PC-3 (cell line): Measurements from ENCODE around the gene NFIC. TPM values are rescaled to one million over a fixed set of nuclear protein-coding genes. Genes with fewer than 3 reads are reported as not detected.
"Not testable (repeated sequence)": the region's sequence is repeated elsewhere in the genome, so short reads cannot be mapped to it uniquely, and the experiment has no call there.

ENCODE experiments used
- ATAC-seq: fragments of 200-7000 bp; cut with Tn5 transposase; 2 replicates; pipeline ENCODE4 v1.9.1; 2020; ENCODE audit warnings: mild to moderate bottlenecking, moderate library complexity
- BruUV-seq: library from RNA; stranded (reverse); fragments of 400-500 nt; replicated peaks from 2 replicates; lab custom pipeline; 2021; lab: Mats Ljungman, UMichigan
- CTCF ChIA-PET: fragments of 300-600 bp; sonication (Branson Sonifier 250); formaldehyde crosslinking; loops from one replicate; lab custom pipeline; 2022; ENCODE audit warnings: antibody characterized with exemption; lab: Charles Lee
- POLR2A ChIA-PET: fragments of 300-600 bp; sonication (Branson Sonifier 250); formaldehyde crosslinking; loops from one replicate; lab custom pipeline; 2022; ENCODE audit warnings: antibody characterized with exemption; ENCODE audit not compliant: unreplicated experiment; lab: Charles Lee
- DNase-seq: peaks from one replicate; pipeline ENCODE4 v3.0.0-alpha.2; 2015
- H2AFZ ChIP-seq: fragments of 300-600 bp; sonication (generic); 2 replicates; pipeline ENCODE4 v1.6.0; 2016; ENCODE audit warnings: antibody characterized with exemption, low read length
- H3F3A ChIP-seq: fragments of 300-600 bp; sonication (generic); one replicate; pipeline ENCODE4 v1.6.0; 2017; ENCODE audit warnings: antibody characterized with exemption, low read length, control low read depth, mild to moderate bottlenecking; ENCODE audit not compliant: unreplicated experiment
- H3K27ac ChIP-seq: fragments of 300-600 bp; sonication (generic); 2 replicates; pipeline ENCODE4 v1.5.1; 2016; ENCODE audit warnings: mild to moderate bottlenecking, low read length
- H3K27me3 ChIP-seq: fragments of 300-600 bp; sonication (generic); 2 replicates; pipeline ENCODE4 v1.6.1; 2016; ENCODE audit warnings: low read length, mixed read lengths
- H3K36me3 ChIP-seq: fragments of 300-600 bp; sonication (generic); 2 replicates; pipeline ENCODE4 v1.6.1; 2016; ENCODE audit warnings: low read depth, mixed run types, low read length, mixed read lengths
- H3K4me1 ChIP-seq: fragments of 300-600 bp; sonication (generic); 2 replicates; pipeline ENCODE4 v1.5.1; 2016; ENCODE audit warnings: low read length; ENCODE audit not compliant: insufficient read depth
- H3K4me2 ChIP-seq: fragments of 300-600 bp; sonication (generic); 2 replicates; pipeline ENCODE4 v1.6.0; 2016; ENCODE audit warnings: low read length
- H3K4me3 ChIP-seq: fragments of 300-600 bp; sonication (generic); 2 replicates; pipeline ENCODE4 v1.5.1; 2016; ENCODE audit warnings: mild to moderate bottlenecking, low read length, mixed read lengths
- H3K79me2 ChIP-seq: fragments of 300-600 bp; sonication (generic); 2 replicates; pipeline ENCODE4 v1.6.1; 2017; ENCODE audit warnings: low read length, mixed read lengths
- H3K9ac ChIP-seq: fragments of 300-600 bp; sonication (generic); 2 replicates; pipeline ENCODE4 v1.6.0; 2016; ENCODE audit warnings: mild to moderate bottlenecking, low read length
- H3K9me2 ChIP-seq: fragments of 300-600 bp; sonication (generic); replicated peaks from 2 replicates; pipeline ENCODE4 v1.6.1; 2016; ENCODE audit warnings: mixed run types, low read length, mixed read lengths
- H3K9me3 ChIP-seq: fragments of 300-600 bp; sonication (generic); 2 replicates; pipeline ENCODE4 v1.6.1; 2016; ENCODE audit warnings: low read length, mixed read lengths
- H4K20me1 ChIP-seq: fragments of 300-600 bp; sonication (generic); 2 replicates; pipeline ENCODE4 v1.6.1; 2016; ENCODE audit warnings: low read length, mixed read lengths
- EZH2 ChIP-seq: fragments of 300-600 bp; sonication (generic); IDR thresholded peaks from one replicate; pipeline ENCODE4 v1.6.1; 2017; ENCODE audit warnings: antibody characterized with exemption, mild to moderate bottlenecking, low read length; ENCODE audit not compliant: unreplicated experiment
- EZH2phosphoT487 ChIP-seq: fragments of 300-600 bp; sonication (generic); IDR thresholded peaks from 2 replicates; pipeline ENCODE4 v1.6.1; 2018; ENCODE audit warnings: mild to moderate bottlenecking, antibody characterized with exemption, low read length, borderline replicate concordance
- intact Hi-C: fragments of 100-400 bp; cut with micrococcal nuclease; formaldehyde crosslinking; loops from 2 replicates; pipeline ENCODE4 v1.9.0; 2023
- total RNA-seq: library from RNA; depleted of rRNA; stranded (reverse); fragments of >200 nt; gene quantifications from 2 replicates; pipeline ENCODE4 v1.2.3, GENCODE V29; 2014
- TF ChIP-seq, protein P1 (sequence below): fragments of 300-600 bp; sonication (generic); conservative IDR thresholded peaks from 2 replicates; pipeline ENCODE4 v1.5.1; 2017; ENCODE audit warnings: antibody characterized with exemption, low read depth, mild to moderate bottlenecking, low read length

NFIC gene
- total RNA-seq, 1 experiment from 2014 or later: 31.7 TPM

- H3K27me3 ChIP-seq: no peaks in the 10 kb centered on the region
- TF ChIP-seq, protein P1, sequence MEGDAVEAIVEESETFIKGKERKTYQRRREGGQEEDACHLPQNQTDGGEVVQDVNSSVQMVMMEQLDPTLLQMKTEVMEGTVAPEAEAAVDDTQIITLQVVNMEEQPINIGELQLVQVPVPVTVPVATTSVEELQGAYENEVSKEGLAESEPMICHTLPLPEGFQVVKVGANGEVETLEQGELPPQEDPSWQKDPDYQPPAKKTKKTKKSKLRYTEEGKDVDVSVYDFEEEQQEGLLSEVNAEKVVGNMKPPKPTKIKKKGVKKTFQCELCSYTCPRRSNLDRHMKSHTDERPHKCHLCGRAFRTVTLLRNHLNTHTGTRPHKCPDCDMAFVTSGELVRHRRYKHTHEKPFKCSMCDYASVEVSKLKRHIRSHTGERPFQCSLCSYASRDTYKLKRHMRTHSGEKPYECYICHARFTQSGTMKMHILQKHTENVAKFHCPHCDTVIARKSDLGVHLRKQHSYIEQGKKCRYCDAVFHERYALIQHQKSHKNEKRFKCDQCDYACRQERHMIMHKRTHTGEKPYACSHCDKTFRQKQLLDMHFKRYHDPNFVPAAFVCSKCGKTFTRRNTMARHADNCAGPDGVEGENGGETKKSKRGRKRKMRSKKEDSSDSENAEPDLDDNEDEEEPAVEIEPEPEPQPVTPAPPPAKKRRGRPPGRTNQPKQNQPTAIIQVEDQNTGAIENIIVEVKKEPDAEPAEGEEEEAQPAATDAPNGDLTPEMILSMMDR: no peak
- no peak for TF ChIP-seq EZH2
- no peak for TF ChIP-seq EZH2phosphoT487
- H3K9ac ChIP-seq: no peak overlapping the region
- peaks cover 14% of the 10 kb centered on the region for H3K4me1 ChIP-seq
- H3K9me3 ChIP-seq: no peaks in the 10 kb centered on the region
- H3K79me2 ChIP-seq: no peaks in the 10 kb centered on the region
- CTCF ChIA-PET: no interaction called here
- H3K36me3 ChIP-seq: no peaks in the 10 kb centered on the region
- ATAC-seq (no peak), DNase-seq (no peak)
- H4K20me1 ChIP-seq: no peaks in the 10 kb centered on the region
- POLR2A ChIA-PET: no interaction called here
- H3F3A ChIP-seq: no peaks in the 10 kb centered on the region
- H2AFZ ChIP-seq: no peak overlapping the region
- no TSS peak for BruUV-seq
- H3K4me2 ChIP-seq: no peak overlapping the region
- no peaks in the 10 kb centered on the region for H3K9me2 ChIP-seq
- H3K27ac ChIP-seq: no peak overlapping the region
- intact Hi-C loops: no loop called here
- no peak overlapping the region for H3K4me3 ChIP-seq
Measured at GRCh38 chr19:3333020-3333583, 33.3 kb upstream of the NFIC start.

DNA sequence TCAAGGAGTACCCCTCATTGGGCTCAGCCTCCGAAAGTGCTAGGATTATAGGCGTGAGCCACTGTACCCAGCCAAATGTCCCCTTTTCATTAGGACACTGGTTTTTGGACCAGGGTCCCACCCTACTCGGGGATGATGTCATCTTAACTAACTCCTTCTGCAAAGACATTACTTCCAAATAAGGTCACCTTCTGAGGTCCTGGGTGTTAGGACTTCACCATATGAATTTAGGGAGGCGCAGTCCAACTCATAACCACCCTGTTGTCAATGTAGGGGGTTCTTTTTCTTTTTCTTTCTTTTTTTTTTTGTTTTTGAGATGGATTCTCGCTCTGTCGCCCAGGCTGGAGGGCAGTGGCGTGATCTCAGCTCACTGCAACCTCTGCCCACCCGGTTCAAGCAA lies 32.7 kb upstream of the NFIC start:
- Histone ChIP-seq H3K4me1 (peaks cover 14% of the 10 kb centered on the region), H3K4me3 (no peak overlapping the region), H3K9me3 (no peaks in the 10 kb centered on the region), H3K27me3 (no peaks in the 10 kb centered on the region), H2AFZ (no peak overlapping the region), H3K9ac (no peak overlapping the region), H3K79me2 (no peaks in the 10 kb centered on the region), H3K36me3 (no peaks in the 10 kb centered on the region), H4K20me1 (no peaks in the 10 kb centered on the region), H3K9me2 (no peaks in the 10 kb centered on the region), H3K4me2 (no peak overlapping the region), H3K27ac (no peak overlapping the region), H3F3A (no peaks in the 10 kb centered on the region)
- CTCF ChIA-PET: no interaction called here
- ATAC-seq (no peak), DNase-seq (no peak)
- intact Hi-C loops: no loop called here
- TF ChIP-seq, protein P1: no peak
- TF ChIP-seq EZH2phosphoT487: no peak
- TF ChIP-seq EZH2: no peak
- BruUV-seq: no TSS peak
- POLR2A ChIA-PET: no interaction called here

GRCh38 chr19:3334749-3335430 lies 31.5 kb upstream of the NFIC start:
- peaks cover 14% of the 10 kb centered on the region for H3K4me1 ChIP-seq
- H4K20me1 ChIP-seq, H3K9me2 ChIP-seq, DNase-seq, H3K9ac ChIP-seq, H3K36me3 ChIP-seq, H2AFZ ChIP-seq, CTCF ChIA-PET, ATAC-seq, H3K27ac ChIP-seq, intact Hi-C loops, H3K27me3 ChIP-seq, H3K79me2 ChIP-seq, H3K9me3 ChIP-seq, H3F3A ChIP-seq, BruUV-seq, H3K4me3 ChIP-seq, H3K4me2 ChIP-seq, POLR2A ChIA-PET: not testable (repeated sequence)
